Bronchial epithelial cell (primary cell): ENCODE data around the gene NR1I2. TPM values are rescaled to one million over a fixed set of nuclear protein-coding genes. Genes with fewer than 3 reads are reported as not detected.

Experiments used
- DNase-seq: peaks from one replicate; pipeline ENCODE4 v3.0.0-alpha.2; 2010; ENCODE audit warnings: low read depth
- FAIRE-seq: peaks from 2 replicates; lab custom pipeline; 2011; peaks lifted over from hg19 to GRCh38; lab: Jason Lieb, UNC
- H3K27me3 ChIP-seq: 2 replicates; pipeline ENCODE4 v1.5.1; 2011; ENCODE audit warnings: low read length; ENCODE audit not compliant: control insufficient read depth, insufficient read depth
- H3K36me3 ChIP-seq: 2 replicates; pipeline ENCODE4 v1.5.1; 2011; ENCODE audit warnings: low read length; ENCODE audit not compliant: control insufficient read depth, insufficient read depth
- H3K4me3 ChIP-seq: 2 replicates; pipeline ENCODE4 v1.5.1; 2011; ENCODE audit warnings: mild to moderate bottlenecking, low read depth, low read length, control low read depth
- CTCF ChIP-seq: IDR thresholded peaks from 2 replicates; pipeline ENCODE4 v1.5.1; 2011; ENCODE audit warnings: mild to moderate bottlenecking, moderate library complexity, low read length, control low read depth, inconsistent platforms; ENCODE audit not compliant: insufficient read depth, severe bottlenecking
- total RNA-seq: library from RNA; depleted of rRNA; stranded (reverse); fragments of >200 nt; gene quantifications from 2 replicates; pipeline ENCODE4 v1.2.1, GENCODE V29; 2014

Gene NR1I2
- total RNA-seq, result not detected in 2 replicates

GRCh38 chr3:119781330-119782198, at the start of gene NR1I2:
Gene NR1I2 (plus strand): TSS chr3:119782101.
- TF ChIP-seq CTCF, result no peak
- FAIRE-seq (no peak), DNase-seq (no peak)
- Histone ChIP-seq H3K27me3 (no peaks in the 10 kb centered on the region), H3K4me3 (no peak within 1 kb of the TSS), H3K36me3 (no peaks in the 10 kb centered on the region)

GRCh38 chr3:119733812-119734211, 48.1 kb upstream of the NR1I2 start:
- no peak overlapping the region for H3K4me3 ChIP-seq
- FAIRE-seq (no peak), DNase-seq (no peak)
- no peak for TF ChIP-seq CTCF
- H3K27me3 ChIP-seq, result no peaks in the 10 kb centered on the region
- no peaks in the 10 kb centered on the region for H3K36me3 ChIP-seq

- DNase-seq, result no peak
- no peaks in the 10 kb centered on the region for H3K36me3 ChIP-seq
- no peak overlapping the region for H3K4me3 ChIP-seq
- no peak for FAIRE-seq
- no peak for TF ChIP-seq CTCF
- no peaks in the 10 kb centered on the region for H3K27me3 ChIP-seq
These were observed 43.2 kb upstream of the NR1I2 start for GRCh38 chr3:119738741-119739140.

- FAIRE-seq, result no peak
- Histone ChIP-seq H3K27me3 (no peaks in the 10 kb centered on the region), H3K4me3 (no peak overlapping the region), H3K36me3 (no peaks in the 10 kb centered on the region)
- no peak for DNase-seq
- no peak for TF ChIP-seq CTCF
These were observed 40.0 kb upstream of the NR1I2 start for GRCh38 chr3:119741657-119742590.

- no peak for DNase-seq
- H3K4me3 ChIP-seq, result no peak overlapping the region
- H3K27me3 ChIP-seq, result no peaks in the 10 kb centered on the region
- FAIRE-seq, result no peak
- H3K36me3 ChIP-seq, result no peaks in the 10 kb centered on the region
- no peak for TF ChIP-seq CTCF
These were observed 38.0 kb upstream of the NR1I2 start for GRCh38 chr3:119743921-119744320.
